Fibroblast of the aortic adventitia (primary cell): ENCODE measurements around the gene HSD11B1. TPM values are rescaled to one million over a fixed set of nuclear protein-coding genes. Genes with fewer than 3 reads are reported as not detected.

Experiments used
- DNase-seq: peaks from one replicate; pipeline ENCODE4 v3.0.0-alpha.2; 2010; ENCODE audit warnings: low read depth
- H3K4me3 ChIP-seq: 2 replicates; pipeline ENCODE4 v1.5.1; 2011; ENCODE audit warnings: low read depth, mild to moderate bottlenecking, control low read depth, low read length, moderate library complexity
- CTCF ChIP-seq: IDR thresholded peaks from 2 replicates; pipeline ENCODE4 v1.5.1; 2011; ENCODE audit warnings: mild to moderate bottlenecking, low read length, control low read depth, inconsistent platforms; ENCODE audit not compliant: insufficient read depth
- total RNA-seq: library from RNA; depleted of rRNA; stranded (reverse); fragments of >200 nt; gene quantifications from 2 replicates; pipeline ENCODE4 v1.2.3, GENCODE V29; 2012; ENCODE audit warnings: low replicate concordance

The HSD11B1 gene
- total RNA-seq, 1 donor, result 33.3 TPM

- DNase-seq, result no peak
Measured at GRCh38 chr1:209748620-209749019, 44.0 kb downstream of the HSD11B1 start.

GRCh38 chr1:209749205-209749604 is 44.6 kb downstream of the HSD11B1 start:
- no peak for DNase-seq
- no peak overlapping the region for H3K4me3 ChIP-seq
- TF ChIP-seq CTCF, result no peak

More at GRCh38 chr1:209748620-209749019, 44.0 kb downstream of the HSD11B1 start:
- no peak for TF ChIP-seq CTCF
- H3K4me3 ChIP-seq, result no peak overlapping the region

- TF ChIP-seq CTCF, result no peak
- no peak overlapping the region for H3K4me3 ChIP-seq
- DNase-seq, result no peak
Measured at GRCh38 chr1:209749670-209750323, 45.2 kb downstream of the HSD11B1 start.

GRCh38 chr1:209751627-209752231 is 47.1 kb downstream of the HSD11B1 start:
- H3K4me3 ChIP-seq, result no peak overlapping the region
- no peak for TF ChIP-seq CTCF
- no peak for DNase-seq

GRCh38 chr1:209752890-209753289 is 48.2 kb downstream of the HSD11B1 start:
- DNase-seq, result no peak
- TF ChIP-seq CTCF, result no peak
- no peak overlapping the region for H3K4me3 ChIP-seq

GRCh38 chr1:209755256-209755655 is 50.6 kb downstream of the HSD11B1 start:
- DNase-seq, result no peak
- no peak for TF ChIP-seq CTCF
- no peak overlapping the region for H3K4me3 ChIP-seq
